MCF 10A (cell line): ENCODE measurements around the gene DPF1. TPM values are rescaled to one million over a fixed set of nuclear protein-coding genes. Genes with fewer than 3 reads are reported as not detected.

Experiments used
- Bru-seq: library from RNA; stranded (reverse); fragments of 400-500 nt; gene quantifications from one replicate; lab custom pipeline; 2021; lab: Mats Ljungman, UMichigan
- BruChase-seq, 2 experiments: library from RNA; stranded (reverse); fragments of 400-500 nt; gene quantifications; one replicate each; lab custom pipeline; 2021; lab: Mats Ljungman, UMichigan
- BruUV-seq: library from RNA; stranded (reverse); fragments of 400-500 nt; replicated peaks from 2 replicates; lab custom pipeline; 2021; lab: Mats Ljungman, UMichigan
- CTCF ChIA-PET: fragments of 300-600 bp; sonication (Branson Sonifier 250); formaldehyde crosslinking; extraction: SDS; loops from one replicate; lab custom pipeline; 2021; ENCODE audit warnings: antibody characterized with exemption, inconsistent platforms; lab: Yijun Ruan, JAX
- POLR2A ChIA-PET: fragments of 300-600, 350-650 bp; sonication (Branson Sonifier 250); formaldehyde crosslinking; extraction: SDS; loops from one replicate; lab custom pipeline; 2020; ENCODE audit warnings: antibody characterized with exemption, inconsistent platforms; lab: Yijun Ruan, JAX
- DNase-seq: peaks from one replicate; pipeline ENCODE4 v3.0.0-alpha.2; 2018; ENCODE audit not compliant: unreplicated experiment
- H3K27ac Mint-ChIP-seq: one replicate; pipeline ENCODE4 v1.8.0; 2022; ENCODE audit warnings: mild to moderate bottlenecking, low read depth, mixed read lengths; ENCODE audit not compliant: unreplicated experiment
- H3K27me3 Mint-ChIP-seq: one replicate; pipeline ENCODE4 v1.8.0; 2022; ENCODE audit warnings: mixed read lengths; ENCODE audit not compliant: insufficient read depth, unreplicated experiment
- H3K36me3 Mint-ChIP-seq: one replicate; pipeline ENCODE4 v1.8.0; 2022; ENCODE audit warnings: mild to moderate bottlenecking, moderate library complexity, mixed read lengths; ENCODE audit not compliant: insufficient read depth, unreplicated experiment
- H3K4me1 Mint-ChIP-seq: one replicate; pipeline ENCODE4 v1.8.0; 2022; ENCODE audit warnings: mixed read lengths; ENCODE audit not compliant: insufficient read depth, unreplicated experiment
- H3K4me3 Mint-ChIP-seq: one replicate; pipeline ENCODE4 v1.8.0; 2022; ENCODE audit warnings: mild to moderate bottlenecking, moderate library complexity, mixed read lengths; ENCODE audit not compliant: unreplicated experiment
- H3K9me3 Mint-ChIP-seq: one replicate; pipeline ENCODE4 v1.8.0; 2022; ENCODE audit warnings: mixed read lengths; ENCODE audit not compliant: unreplicated experiment
- intact Hi-C: fragments of 100-400 bp; cut with micrococcal nuclease; formaldehyde crosslinking; loops from 2 replicates; pipeline ENCODE4 v1.14.1; 2022
- long read RNA-seq: library from polyadenylated mRNA; stranded (forward); transcript quantifications from one replicate; pipeline ENCODE4 v2.0.0, GENCODE V29; 2022
- total RNA-seq: library from RNA; stranded (reverse); gene quantifications from 2 replicates; pipeline ENCODE4 v1.2.3, GENCODE V29; 2022
- TF ChIP-seq, protein P1 (sequence below): fragments of 200-600 bp; IDR thresholded peaks from one replicate; pipeline ENCODE4 v1.8.0; 2022; ENCODE audit warnings: antibody characterized with exemption, mild to moderate bottlenecking; ENCODE audit not compliant: unreplicated experiment

Gene DPF1
- total RNA-seq (1.0 and 1.2 TPM in 2 replicates), Bru-seq, nascent RNA (percentile 6 among the genes with signal in this experiment), BruChase-seq, experiment 1, labeled RNA remaining after a 6-hour chase (percentile 15 among the genes with signal in this experiment), BruChase-seq, experiment 2, labeled RNA remaining after a 2-hour chase (percentile 19 among the genes with signal in this experiment)
- long read RNA-seq, partial matches to known transcripts: 0 of 1 reads
- long read RNA-seq, other reads (novel, unspliced or antisense): 1 of 1 reads

DNA sequence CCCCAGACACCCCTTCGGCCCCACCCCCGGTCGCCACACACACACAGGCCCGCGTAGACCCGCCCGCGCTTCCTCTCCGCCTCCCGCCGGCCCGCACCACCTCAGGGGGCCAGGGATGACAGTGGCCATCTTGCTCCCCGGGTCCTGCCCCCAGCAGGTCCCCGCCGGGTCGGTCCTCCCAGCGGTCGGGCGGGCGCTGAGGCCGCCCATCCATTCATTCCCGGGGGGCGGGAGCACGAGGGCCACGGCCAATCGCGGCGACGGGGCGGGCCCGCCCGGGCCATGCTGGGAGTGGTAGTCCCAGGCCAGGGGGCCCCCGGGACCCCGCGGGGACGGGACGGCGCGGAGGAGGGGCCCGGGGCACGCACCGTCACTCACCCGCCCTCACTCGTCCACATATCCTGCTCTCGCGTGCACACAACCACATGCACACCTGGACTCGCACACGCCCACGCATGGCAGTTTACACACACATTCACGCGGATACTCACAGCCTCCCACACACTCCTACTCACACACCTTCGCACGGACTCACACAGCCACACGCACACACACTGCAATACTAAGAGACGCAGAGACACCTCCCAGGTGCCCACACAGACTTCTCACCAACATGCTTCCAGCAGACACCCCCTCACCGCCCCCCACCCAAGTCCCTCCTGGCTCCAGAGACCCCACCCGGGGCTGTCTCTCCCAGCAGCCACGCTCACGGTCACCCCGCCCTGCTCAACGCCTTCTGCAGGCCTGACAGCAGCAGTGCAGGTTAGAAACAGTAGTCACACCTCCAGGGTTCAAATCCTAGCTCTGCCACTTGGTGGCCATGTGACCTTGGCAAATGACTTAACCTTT is at the start of gene DPF1:
TSS of gene DPF1 (minus strand) at position 209 of the 849 bp plus-strand sequence. CDS start at position 129, 80 bp downstream.
- peaks cover 19% of the 10 kb centered on the region for H3K27me3 Mint-ChIP-seq
- H3K4me3 Mint-ChIP-seq: peak within 1 kb of the TSS; percentile 62
- ChIA-PET CTCF (interaction anchor here (0.7 to 3.0 kb wide), 8 partner anchors 10 to 328 kb away, joined by 3 to 13 read pairs (median 5); no protein-coding TSS in a partner anchor), POLR2A (interaction anchor here (0.7 kb wide), 1 partner anchor 244 kb away, joined by 3 read pairs; no protein-coding TSS in a partner anchor)
- H3K27ac Mint-ChIP-seq: peak within 1 kb of the TSS; percentile 7
- intact Hi-C loops: loop anchor here (1.0 kb wide), 1 partner anchor 322 kb away; no protein-coding TSS in a partner anchor
- no peaks in the 10 kb centered on the region for H3K9me3 Mint-ChIP-seq
- H3K36me3 Mint-ChIP-seq: no peaks in the 10 kb centered on the region
- TF ChIP-seq, protein P1, sequence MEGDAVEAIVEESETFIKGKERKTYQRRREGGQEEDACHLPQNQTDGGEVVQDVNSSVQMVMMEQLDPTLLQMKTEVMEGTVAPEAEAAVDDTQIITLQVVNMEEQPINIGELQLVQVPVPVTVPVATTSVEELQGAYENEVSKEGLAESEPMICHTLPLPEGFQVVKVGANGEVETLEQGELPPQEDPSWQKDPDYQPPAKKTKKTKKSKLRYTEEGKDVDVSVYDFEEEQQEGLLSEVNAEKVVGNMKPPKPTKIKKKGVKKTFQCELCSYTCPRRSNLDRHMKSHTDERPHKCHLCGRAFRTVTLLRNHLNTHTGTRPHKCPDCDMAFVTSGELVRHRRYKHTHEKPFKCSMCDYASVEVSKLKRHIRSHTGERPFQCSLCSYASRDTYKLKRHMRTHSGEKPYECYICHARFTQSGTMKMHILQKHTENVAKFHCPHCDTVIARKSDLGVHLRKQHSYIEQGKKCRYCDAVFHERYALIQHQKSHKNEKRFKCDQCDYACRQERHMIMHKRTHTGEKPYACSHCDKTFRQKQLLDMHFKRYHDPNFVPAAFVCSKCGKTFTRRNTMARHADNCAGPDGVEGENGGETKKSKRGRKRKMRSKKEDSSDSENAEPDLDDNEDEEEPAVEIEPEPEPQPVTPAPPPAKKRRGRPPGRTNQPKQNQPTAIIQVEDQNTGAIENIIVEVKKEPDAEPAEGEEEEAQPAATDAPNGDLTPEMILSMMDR: peak; percentile 25
- peak; percentile 74 for DNase-seq
- no TSS peak for BruUV-seq
- H3K4me1 Mint-ChIP-seq: peaks cover 28% of the 10 kb centered on the region

DNA sequence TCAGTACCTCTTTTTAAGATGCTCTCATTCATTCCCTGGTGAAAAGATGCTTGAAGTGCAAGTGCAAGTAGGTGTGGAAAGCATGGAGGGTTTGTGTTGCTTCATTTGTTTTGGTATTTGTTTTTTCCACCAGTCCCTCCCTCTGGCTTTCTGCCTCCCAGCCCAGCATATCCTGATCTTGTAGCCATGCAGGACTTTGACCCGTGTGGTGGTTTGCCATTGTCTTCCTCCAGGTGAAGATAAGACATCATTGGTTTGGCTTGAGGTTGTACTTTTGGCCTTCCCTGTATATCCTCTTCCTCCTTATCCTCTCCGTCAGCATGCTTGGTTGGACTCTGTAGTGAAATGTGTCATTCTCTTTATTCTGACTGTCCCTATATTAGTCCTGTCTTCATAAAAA is 49.5 kb upstream of the DPF1 start:
- no peak overlapping the region for H3K4me3 Mint-ChIP-seq
- TF ChIP-seq, protein P1: no peak
- H3K27me3 Mint-ChIP-seq: no peaks in the 10 kb centered on the region
- DNase-seq: no peak
- H3K9me3 Mint-ChIP-seq: no peaks in the 10 kb centered on the region
- intact Hi-C loops: no loop called here
- ChIA-PET CTCF (no interaction called here), POLR2A (interaction anchor here (4.6 kb wide), 1 partner anchor 7 kb away, joined by 43 read pairs; the partner anchor contains the start of gene SPINT2)
- peaks cover 11% of the 10 kb centered on the region for H3K4me1 Mint-ChIP-seq
- H3K36me3 Mint-ChIP-seq: peaks cover 12% of the 10 kb centered on the region
- BruUV-seq: no TSS peak
- peak overlapping the region; percentile 63 for H3K27ac Mint-ChIP-seq

DNA sequence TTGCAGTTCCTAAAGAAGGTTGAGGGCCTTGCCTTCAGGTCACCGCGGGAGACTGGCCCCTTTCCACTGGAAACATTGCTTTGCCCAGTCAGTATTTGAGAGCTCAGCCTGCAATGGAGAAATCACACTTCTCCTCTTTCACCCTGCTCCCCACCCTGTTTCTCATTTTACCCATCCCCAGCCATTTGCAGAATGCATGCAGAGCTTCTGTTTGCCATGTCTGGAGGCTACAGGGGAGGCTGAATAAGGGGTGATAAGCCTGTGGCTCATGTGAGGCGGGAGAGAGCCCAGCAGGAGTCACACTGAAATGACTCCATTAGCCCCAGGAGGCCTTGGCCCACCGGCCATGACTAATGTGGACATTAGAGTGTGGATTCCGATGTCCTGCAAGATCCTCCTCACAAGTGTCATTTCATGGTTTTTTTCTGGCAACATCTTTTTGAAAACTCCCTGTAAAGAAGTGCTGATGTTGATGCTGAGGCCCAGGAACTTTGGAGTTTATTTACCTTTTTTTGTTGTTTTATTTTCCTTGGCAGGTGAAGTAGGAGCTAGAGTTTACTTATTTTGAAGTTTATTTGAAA is 46.7 kb upstream of the DPF1 start:
- DNase-seq: peak; percentile 35
- ChIA-PET CTCF (interaction anchor here (0.5 to 1.2 kb wide), 4 partner anchors 20 to 874 kb away, joined by 3 to 4 read pairs (median 4); partner anchors contain the start of gene GGN), POLR2A (interaction anchor here (0.7 to 1.0 kb wide), 3 partner anchors 11 to 26 kb away, joined by 3 to 4 read pairs (median 3); no protein-coding TSS in a partner anchor)
- no TSS peak for BruUV-seq
- TF ChIP-seq, protein P1: no peak
- intact Hi-C loops: no loop called here
- no peak overlapping the region for H3K27ac Mint-ChIP-seq
- no peak overlapping the region for H3K4me3 Mint-ChIP-seq
- H3K36me3 Mint-ChIP-seq: peaks cover 12% of the 10 kb centered on the region
- peaks cover 35% of the 10 kb centered on the region for H3K4me1 Mint-ChIP-seq
- no peaks in the 10 kb centered on the region for H3K27me3 Mint-ChIP-seq
- H3K9me3 Mint-ChIP-seq: no peaks in the 10 kb centered on the region
